ENCODE measurements around the gene FOXN1.

GRCh38 chr17:28515518-28515917 is 9.4 kb downstream of the FOXN1 start:
- no peak for TF ChIP-seq CTCF (IDR thresholded peaks at IDR 0.05; ENCODE audit: low read depth, low read length)
- TF ChIP-seq MYC (IDR thresholded peaks at IDR 0.05; ENCODE audit: low read depth, low read length) = no peak

Measured in NB4 (cell line).